HG02852 (cell line): Measurements from ENCODE around the gene FNBP1.
"Not testable (repeated sequence)": the region's sequence is repeated elsewhere in the genome, so short reads cannot be mapped to it uniquely, and the experiment has no call there.

Source experiments
- ATAC-seq: cut with Tn5 transposase; IDR thresholded peaks from one replicate; pipeline ENCODE4 v1.9.1; 2021; ENCODE audit warnings: mild to moderate bottlenecking, moderate library complexity; ENCODE audit not compliant: unreplicated experiment

The FNBP1 gene

DNA sequence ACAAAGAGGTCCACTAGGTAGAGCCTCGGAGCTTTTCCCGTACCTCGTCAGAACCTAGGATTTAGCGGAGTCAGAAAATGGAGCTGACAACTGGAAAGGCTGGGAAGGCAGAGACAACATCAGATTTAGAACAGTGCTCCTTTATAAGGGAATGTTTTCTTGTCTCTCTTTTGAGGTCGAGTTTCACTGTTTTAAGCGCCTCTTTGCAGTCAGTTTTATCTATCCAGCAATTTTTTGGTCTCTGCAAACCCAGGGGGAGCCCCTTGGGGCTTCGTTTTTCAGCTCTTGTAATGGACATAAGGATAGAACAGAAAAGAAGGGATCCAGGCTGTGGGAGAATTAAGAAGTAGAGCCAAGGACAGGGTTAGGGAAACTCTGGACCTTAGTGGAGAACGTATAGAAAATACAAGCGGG, 80.5 kb downstream of the FNBP1 start:
- no peak for ATAC-seq

DNA sequence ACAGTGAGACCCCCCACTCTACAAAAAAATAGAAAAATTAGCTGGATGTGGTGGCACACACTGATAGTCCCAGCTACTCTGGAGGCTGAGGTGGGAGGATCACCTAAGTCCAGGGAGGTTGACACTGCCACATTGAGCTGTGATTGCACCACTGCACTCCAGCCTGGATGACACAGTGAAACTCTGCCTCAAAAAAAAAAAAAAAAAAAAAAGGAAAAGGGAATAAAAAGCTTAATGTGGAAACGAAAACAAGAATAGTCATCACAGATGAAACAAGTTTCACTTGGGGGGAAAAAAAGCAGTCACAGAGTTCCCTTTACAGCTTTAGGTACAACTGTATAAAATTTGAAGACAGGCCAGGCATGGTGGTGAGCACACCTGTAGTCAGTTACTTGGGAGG, 84.2 kb downstream of the FNBP1 start:
- ATAC-seq: no peak

DNA sequence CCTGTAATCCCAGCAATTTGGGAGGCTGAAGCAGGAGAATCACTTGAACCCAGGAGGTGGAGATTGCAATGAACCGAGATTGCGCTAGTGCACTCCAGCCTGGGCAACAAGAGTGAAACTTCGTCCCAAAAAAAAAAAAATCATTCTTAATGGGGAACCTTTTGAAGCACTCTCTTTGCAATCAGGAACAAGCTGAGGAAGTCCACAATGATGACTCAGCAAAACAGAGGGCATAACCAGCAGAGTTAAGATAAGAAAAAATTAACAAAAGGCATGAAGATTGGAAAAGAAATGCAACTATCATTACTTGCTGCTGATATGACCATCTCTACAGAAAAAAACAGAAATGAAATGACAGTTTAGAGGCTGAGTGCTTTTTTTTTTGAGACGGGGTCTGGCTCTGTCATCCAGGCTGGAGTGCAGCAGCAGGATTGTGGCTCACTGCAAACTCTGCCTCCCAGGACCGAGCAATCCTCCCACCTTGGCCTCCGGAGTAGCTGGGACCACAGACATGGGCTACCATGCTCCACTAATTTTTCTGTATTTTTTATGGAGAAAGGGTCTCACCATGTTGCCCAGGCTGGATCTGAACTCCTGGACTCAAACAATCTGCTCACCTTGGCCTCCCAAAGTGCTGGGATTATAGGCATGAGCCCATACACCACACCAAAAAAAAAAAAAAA, 88.0 kb downstream of the FNBP1 start:
- ATAC-seq: no peak

GRCh38 chr9:129953736-129954135, 89.3 kb downstream of the FNBP1 start:
- no peak for ATAC-seq

DNA sequence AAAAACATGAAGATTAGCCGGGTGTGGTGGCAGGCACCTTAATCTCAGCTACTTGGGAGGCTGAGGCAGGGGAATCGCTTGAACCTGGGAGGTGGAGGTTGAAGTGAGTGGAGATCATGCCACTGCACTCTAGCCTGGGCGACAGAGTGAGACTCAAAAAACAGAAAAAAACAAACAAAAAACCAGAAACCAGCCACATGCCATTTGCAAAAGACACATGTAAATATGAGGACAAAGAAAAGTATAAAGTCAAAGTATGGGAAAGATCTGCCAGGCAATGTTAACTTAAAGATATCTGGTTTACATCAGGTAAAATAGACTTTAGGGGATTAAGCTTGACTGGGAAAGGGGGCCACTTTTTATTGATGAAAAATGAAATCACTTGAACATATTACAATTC, 90.7 kb downstream of the FNBP1 start:
- ATAC-seq: no peak

DNA sequence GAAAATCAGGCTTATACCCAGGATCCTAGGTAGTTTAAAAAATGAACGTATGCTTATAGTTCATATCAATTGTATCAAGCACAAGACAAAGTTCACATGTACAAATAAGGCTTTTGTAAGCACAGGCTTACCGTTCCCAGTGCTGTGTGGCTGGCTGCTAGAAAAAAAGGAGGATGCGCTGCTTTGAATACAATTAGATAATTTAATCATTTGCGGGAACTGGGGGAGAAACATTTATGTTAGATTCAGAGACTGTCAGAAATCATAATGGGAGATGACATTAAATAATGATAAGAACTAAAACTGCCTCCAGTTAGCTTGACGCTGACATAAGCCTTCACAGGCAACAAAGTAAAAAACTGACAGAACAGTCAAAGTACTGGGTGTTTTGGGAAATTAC, 93.2 kb downstream of the FNBP1 start:
- no peak for ATAC-seq

- ATAC-seq: not testable (repeated sequence)
Measured at GRCh38 chr9:129948626-129949025, 94.4 kb downstream of the FNBP1 start.

- ATAC-seq: no peak
Measured at GRCh38 chr9:129946246-129946995, 96.6 kb downstream of the FNBP1 start.

DNA sequence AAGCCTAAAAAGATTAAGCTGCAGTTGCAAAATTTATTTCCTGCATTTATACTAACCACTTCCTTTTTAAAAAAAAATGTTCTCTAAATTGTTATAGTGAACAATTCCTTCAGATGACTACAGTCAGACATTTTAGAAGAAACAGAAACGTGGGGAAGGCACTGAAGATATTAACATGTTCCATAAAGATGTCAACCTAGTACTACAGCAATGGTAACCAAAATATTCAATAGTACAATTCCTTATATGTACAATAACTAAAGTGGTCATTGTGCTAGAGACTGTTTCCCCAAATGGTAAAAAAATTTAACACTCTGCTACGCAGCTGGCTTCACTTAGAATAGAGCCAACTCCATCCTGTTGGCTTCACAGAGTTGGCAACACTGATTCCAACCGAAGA, 97.7 kb downstream of the FNBP1 start:
- ATAC-seq: no peak

DNA sequence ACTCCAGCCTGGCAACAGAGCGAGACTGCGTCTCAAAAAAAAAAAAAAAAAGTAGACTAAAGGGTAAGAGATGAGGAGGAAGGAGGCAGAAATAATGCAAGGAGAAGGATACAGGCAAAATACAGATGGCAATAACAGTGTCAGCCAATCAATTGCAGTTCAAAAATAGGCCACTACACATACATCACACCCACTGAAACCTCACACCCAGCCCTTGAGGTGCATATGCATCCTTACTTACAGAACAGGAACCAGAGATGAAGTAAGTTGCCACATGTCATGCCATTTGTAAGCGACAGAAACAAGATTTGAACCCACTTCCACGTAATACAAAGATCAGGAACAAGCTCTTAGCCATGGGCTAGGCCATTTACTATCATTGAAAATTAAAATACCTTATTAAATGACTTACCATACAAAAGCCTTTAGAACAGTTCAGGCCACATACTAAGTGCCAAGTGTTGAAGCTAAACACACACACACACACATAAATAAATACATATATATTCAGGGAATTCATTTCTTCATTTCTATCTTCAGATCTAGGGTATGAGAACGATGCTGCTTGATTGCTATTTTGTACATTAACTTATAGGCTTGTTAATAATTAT, 98.4 kb downstream of the FNBP1 start:
- no peak for ATAC-seq

- no peak for ATAC-seq
Measured at GRCh38 chr9:129939431-129939830, 103.6 kb downstream of the FNBP1 start.

DNA sequence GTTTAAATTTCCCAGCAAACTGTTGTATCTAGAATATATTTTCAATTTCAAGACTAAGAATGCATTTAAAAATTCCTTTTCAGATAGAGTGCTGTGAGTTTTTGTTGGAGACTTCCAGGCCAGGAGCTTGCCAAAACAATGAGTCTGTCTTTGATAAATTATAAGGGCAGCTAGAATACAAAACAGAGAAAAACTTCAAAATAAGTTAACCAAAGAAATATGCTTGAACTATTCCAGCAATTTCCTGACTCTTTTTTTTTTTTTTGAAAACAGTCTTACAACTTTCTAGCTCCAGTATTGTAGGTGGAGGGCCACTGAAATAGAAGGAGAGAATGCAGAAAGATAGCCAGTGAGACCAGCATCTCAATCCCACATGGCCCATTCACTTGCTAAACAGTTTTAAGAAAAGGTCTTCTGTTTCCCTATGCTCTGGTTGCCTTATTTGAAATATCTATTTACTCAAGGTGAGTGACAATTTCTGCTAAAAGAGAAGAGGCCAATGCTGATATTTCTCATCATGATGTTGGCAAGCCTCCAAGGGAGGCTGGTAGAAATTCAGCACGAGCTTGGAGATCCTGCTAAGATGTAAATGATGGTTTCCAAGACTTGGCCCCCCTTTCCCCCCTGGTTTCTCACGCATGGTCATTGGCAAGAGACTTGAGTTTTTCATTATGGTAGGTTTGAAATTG, 104.6 kb downstream of the FNBP1 start:
- no peak for ATAC-seq

GRCh38 chr9:129937879-129938278, 105.1 kb downstream of the FNBP1 start:
- ATAC-seq: not testable (repeated sequence)

DNA sequence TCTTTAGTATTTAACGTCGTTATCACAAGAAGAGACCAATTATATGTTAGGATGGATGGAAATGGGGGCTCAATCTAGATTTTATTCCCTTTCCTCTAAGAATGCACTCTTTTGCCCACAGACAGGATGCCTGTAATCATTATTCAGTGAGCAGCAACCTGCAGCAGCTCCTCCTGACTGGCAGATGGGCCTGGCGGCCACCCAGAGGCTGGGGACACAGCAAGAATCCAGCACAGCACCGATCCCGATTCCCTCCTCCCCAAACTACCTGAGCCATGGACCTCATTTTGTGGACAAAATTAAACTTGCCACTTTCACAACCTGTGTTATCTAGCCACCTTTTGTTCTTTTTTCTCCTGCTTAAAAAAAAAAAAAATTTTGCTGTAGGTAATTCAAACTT, 106.8 kb downstream of the FNBP1 start:
- ATAC-seq: no peak

DNA sequence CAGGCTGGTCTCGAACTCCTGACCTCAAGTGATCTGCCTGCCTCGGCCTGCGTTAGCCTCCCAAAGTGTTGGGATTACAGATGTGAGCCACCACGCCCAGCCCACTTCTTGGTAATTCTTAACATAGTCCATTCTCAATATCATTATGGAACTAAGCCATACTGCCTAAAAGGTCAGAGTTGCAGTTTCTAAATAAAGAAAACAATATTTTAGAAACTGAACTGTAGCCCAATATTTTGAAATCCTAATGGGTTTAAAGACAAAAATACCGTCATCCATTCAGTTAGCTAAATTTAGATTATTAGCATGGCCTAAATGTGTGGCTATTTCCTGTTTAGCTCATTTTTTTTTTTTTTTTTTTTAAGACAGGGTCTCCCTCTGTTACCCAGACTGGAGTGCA, 108.2 kb downstream of the FNBP1 start:
- ATAC-seq: no peak

DNA sequence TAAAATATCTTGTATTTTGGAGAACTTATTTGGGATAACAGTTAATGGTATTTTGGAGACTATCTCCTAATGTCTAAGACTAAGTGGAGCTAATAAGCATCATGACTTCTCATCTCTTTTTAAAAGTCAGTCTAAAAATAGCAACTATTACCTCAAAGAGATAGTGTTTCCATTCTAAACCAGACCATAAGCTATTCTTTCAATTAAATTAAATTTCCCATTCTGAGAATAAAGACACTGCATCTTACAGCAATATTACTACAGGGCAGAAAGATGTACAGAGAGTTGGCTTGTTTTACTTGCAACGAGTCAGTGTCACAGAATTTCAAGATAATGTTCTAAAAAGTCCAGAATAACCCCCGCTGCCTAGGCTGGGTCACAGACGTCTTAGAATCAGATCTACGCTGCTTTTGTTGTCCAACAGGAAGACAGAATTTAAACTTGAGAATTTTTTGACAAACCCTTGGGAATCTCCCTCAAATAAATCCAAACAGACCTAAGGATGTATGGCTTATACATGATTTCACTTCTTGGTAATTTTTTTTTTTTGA, 108.9 kb downstream of the FNBP1 start:
- ATAC-seq: no peak

GRCh38 chr9:129933185-129934040, 109.6 kb downstream of the FNBP1 start:
- no peak for ATAC-seq

- ATAC-seq: no peak
Measured at GRCh38 chr9:129932303-129933151, 110.5 kb downstream of the FNBP1 start.

DNA sequence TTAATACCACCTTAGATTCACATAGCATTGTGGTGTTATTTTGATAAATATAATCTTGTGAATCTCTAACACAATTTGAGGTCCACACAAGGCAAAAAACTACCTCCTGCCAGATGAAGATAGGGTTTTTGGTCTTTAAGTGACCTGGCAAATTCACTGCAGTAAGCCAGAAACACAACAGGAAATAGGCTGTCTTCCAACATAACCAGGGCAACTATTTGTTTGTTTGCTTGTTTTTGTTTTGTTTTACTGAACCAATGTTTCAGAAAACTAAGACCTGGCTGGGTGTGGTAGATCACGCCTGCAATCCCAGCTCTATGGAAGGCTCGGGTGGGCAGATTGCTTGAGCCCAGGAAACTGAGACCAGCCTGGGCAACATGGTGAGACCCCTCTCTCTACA, 112.2 kb downstream of the FNBP1 start:
- ATAC-seq: no peak
